Esophagus muscularis mucosa (tissue), 4 donors: Measurements from ENCODE around the gene NTN1.

Source experiments
- EP300 ChIP-seq: sonication (generic); formaldehyde crosslinking; IDR thresholded peaks from one replicate; pipeline ENCODE4 v1.6.1; 2017; ENCODE audit warnings: antibody characterized with exemption
- POLR2A ChIP-seq: fragments of 450-650 bp; IDR thresholded peaks from one replicate; pipeline ENCODE4 v1.6.1; 2017; ENCODE audit warnings: antibody characterized with exemption, moderate library complexity, mild to moderate bottlenecking, low read depth
- POLR2AphosphoS5 ChIP-seq, 2 donors: sonication (generic); formaldehyde crosslinking; IDR thresholded peaks; one replicate each; pipeline ENCODE4 v1.6.1; 2017; ENCODE audit warnings: antibody characterized with exemption in 2 of 2
- TF ChIP-seq, protein P1 (sequence below), 3 experiments: fragments of 200-600 bp in 2 of 3; fragments of 450-650 bp in 1 of 3; sonication (generic) in 2 of 3; IDR thresholded peaks; one replicate each; pipeline ENCODE4 v1.5.1; 2017 to 2019; ENCODE audit warnings: antibody characterized with exemption in 3 of 3, mild to moderate bottlenecking in 2 of 3, moderate library complexity in 1 of 3

DNA sequence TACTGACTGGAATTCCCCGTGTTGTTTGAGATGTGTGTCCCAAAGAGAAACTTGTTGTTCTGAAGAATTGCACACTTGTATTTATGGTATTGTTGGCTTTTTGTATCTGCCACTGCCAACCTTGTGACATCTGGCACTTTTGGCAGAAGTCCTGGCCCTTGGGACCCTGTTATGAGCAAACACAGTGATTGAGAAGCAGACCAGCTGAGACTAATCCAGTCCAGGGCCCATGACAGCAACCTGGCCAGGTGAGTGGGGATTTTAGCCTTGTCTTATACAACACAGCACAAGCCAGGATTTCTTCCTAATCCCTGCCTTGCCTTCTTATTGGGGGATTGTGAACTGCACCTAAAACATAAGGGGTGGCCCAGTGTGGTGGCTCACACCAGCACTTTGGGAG lies 80.0 kb downstream of the NTN1 start:
- no peak for TF ChIP-seq POLR2AphosphoS5 (IDR thresholded peaks at IDR 0.05)
- TF ChIP-seq, protein P1, sequence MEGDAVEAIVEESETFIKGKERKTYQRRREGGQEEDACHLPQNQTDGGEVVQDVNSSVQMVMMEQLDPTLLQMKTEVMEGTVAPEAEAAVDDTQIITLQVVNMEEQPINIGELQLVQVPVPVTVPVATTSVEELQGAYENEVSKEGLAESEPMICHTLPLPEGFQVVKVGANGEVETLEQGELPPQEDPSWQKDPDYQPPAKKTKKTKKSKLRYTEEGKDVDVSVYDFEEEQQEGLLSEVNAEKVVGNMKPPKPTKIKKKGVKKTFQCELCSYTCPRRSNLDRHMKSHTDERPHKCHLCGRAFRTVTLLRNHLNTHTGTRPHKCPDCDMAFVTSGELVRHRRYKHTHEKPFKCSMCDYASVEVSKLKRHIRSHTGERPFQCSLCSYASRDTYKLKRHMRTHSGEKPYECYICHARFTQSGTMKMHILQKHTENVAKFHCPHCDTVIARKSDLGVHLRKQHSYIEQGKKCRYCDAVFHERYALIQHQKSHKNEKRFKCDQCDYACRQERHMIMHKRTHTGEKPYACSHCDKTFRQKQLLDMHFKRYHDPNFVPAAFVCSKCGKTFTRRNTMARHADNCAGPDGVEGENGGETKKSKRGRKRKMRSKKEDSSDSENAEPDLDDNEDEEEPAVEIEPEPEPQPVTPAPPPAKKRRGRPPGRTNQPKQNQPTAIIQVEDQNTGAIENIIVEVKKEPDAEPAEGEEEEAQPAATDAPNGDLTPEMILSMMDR (IDR thresholded peaks at IDR 0.05) = no peak
- TF ChIP-seq POLR2A = no peak
- TF ChIP-seq EP300 = no peak
